H1 (cell line): ENCODE results near the gene PRCP. TPM values are rescaled to one million over a fixed set of nuclear protein-coding genes. Genes with fewer than 3 reads are reported as not detected.

Experiments used
- CHD7 ChIP-seq: fragments of 300-600 bp; sonication (generic); IDR thresholded peaks from 2 replicates; pipeline ENCODE4 v1.7.1; 2012; ENCODE audit warnings: low read length, moderate library complexity, mild to moderate bottlenecking, inconsistent platforms; ENCODE audit not compliant: insufficient replicate concordance
- CTCF ChIP-seq, 3 experiments: IDR thresholded peaks; 1 replicate in 2 of 3; 2 replicates in 1 of 3; pipeline versions ENCODE4 v1.5.1 to v1.6.1; 2011; ENCODE audit warnings: low read length in 3 of 3, mild to moderate bottlenecking in 3 of 3, inconsistent platforms in 2 of 3, low read depth in 1 of 3, moderate library complexity in 1 of 3; ENCODE audit not compliant: insufficient read depth in 1 of 3; ENCODE audit errors: control extremely low read depth in 1 of 3
- EP300 ChIP-seq, 2 experiments: IDR thresholded peaks; 1 replicate in 1 of 2; 2 replicates in 1 of 2; pipeline ENCODE4 v1.6.1; 2011 to 2012; ENCODE audit warnings: low read depth in 2 of 2, low read length in 2 of 2, mild to moderate bottlenecking in 2 of 2, borderline replicate concordance in 1 of 2, inconsistent platforms in 1 of 2, moderate library complexity in 1 of 2
- GTF2F1 ChIP-seq: IDR thresholded peaks from 2 replicates; pipeline ENCODE4 v1.6.1; 2012; ENCODE audit warnings: low read depth, low read length, improper control_type of control experiment, borderline replicate concordance
- JUN ChIP-seq: IDR thresholded peaks from 2 replicates; pipeline ENCODE4 v1.6.1; 2011; ENCODE audit warnings: low read depth, mild to moderate bottlenecking, improper control_type of control experiment, low read length
- JUND ChIP-seq: IDR thresholded peaks from 2 replicates; pipeline ENCODE4 v1.6.1; 2011; ENCODE audit warnings: mild to moderate bottlenecking, improper control_type of control experiment, low read length
- KDM5A ChIP-seq: fragments of 200-600 bp; IDR thresholded peaks from 2 replicates; pipeline ENCODE4 v1.7.1; 2012; ENCODE audit warnings: mild to moderate bottlenecking, low read length, inconsistent platforms, mixed read lengths
- TAF1 ChIP-seq: IDR thresholded peaks from 2 replicates; pipeline ENCODE4 v1.6.1; 2011; ENCODE audit warnings: mild to moderate bottlenecking, low read depth, low read length
- TBP ChIP-seq: IDR thresholded peaks from 2 replicates; pipeline ENCODE4 v1.6.1; 2011; ENCODE audit warnings: low read depth, low read length, improper control_type of control experiment
- TCF12 ChIP-seq: IDR thresholded peaks from 2 replicates; pipeline ENCODE4 v1.6.1; 2011; ENCODE audit warnings: low read depth, mild to moderate bottlenecking, low read length
- polyA plus RNA-seq, 7 experiments: library from polyadenylated mRNA; depleted of rRNA in 3 of 7; stranded (reverse) in 5 of 7; unstranded in 2 of 7; fragments of >200 nt in 5 of 7; fragments of 200-250 nt in 2 of 7; gene quantifications; 1 replicate in 5 of 7; 2 replicates in 1 of 7; 4 replicates in 1 of 7; pipeline versions ENCODE4 v1.2.1 to v1.2.3, GENCODE V29; 2011 to 2013; ENCODE audit warnings: missing spikeins in 2 of 7, mixed read lengths in 2 of 7
- total RNA-seq: library from RNA; stranded (reverse); fragmentation: NEBNext Ultra II Directional; extraction: Animal tissue kit (Norgen Biotek cat#: 25700); gene quantifications from 2 replicates; pipeline ENCODE4 v1.2.1, GENCODE V29; 2021

The PRCP gene
- total and polyA plus RNA-seq, 2 of the 8 experiments (the other 6 are each of a cell fraction or from before 2014, with no cell fraction given) = 63.8 to 84.4 TPM

DNA sequence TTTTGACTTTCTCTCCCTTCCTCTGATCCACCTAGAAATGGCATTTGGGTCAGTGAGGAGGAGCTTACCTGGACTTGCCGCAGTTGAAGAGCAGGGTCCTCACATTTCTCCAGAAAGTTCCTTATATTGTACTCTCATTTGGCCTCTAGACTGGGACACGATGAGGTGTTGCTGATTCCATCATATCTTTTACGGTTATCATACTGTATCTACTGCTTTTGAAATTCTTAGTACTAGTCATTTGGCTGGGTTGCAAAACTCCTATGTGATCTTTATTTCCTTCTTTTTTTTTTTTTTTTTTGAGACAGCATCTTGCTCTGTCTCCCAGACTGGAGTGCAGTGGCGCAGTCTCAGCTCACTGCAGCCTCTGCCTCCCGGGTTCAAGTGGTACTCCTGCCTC, 107.9 kb downstream of the PRCP start (continued):
- TF ChIP-seq CHD7 (no peak), TAF1 (no peak), JUN (no peak), TCF12 (no peak), JUND (no peak), EP300 (IDR thresholded peaks at IDR 0.05; ENCODE audit: borderline replicate concordance in 1 of 2, low read depth in 2 of 2, low read length in 2 of 2) (no peak), GTF2F1 (no peak), KDM5A (no peak), TBP (no peak), CTCF (IDR thresholded peaks at IDR 0.05; ENCODE audit: control extremely low read depth in 1 of 3, insufficient read depth in 1 of 3, low read depth in 1 of 3, low read length in 3 of 3) (no peak)
